GM12878 (cell line): Measurements from ENCODE around the gene PITPNB. TPM values are rescaled to one million over a fixed set of nuclear protein-coding genes. Genes with fewer than 3 reads are reported as not detected.

ENCODE experiments used
- ATAC-seq: fragments of 200-7000 bp; cut with Tn5 transposase; 3 replicates; pipeline ENCODE4 v1.9.1; 2020; ENCODE audit warnings: mild to moderate bottlenecking, moderate library complexity
- BruUV-seq: library from RNA; stranded (reverse); fragments of 400-500 nt; replicated peaks from 2 replicates; lab custom pipeline; 2021; lab: Mats Ljungman, UMichigan
- CTCF ChIA-PET: fragments of 300-600 bp; sonication (Branson Sonifier 250); formaldehyde crosslinking; extraction: SDS; loops from one replicate; lab custom pipeline; 2021; ENCODE audit warnings: inconsistent platforms; lab: Yijun Ruan, JAX
- POLR2A ChIA-PET: fragments of 350-600 bp; formaldehyde crosslinking; extraction: SDS; loops from one replicate; lab custom pipeline; 2021; ENCODE audit warnings: inconsistent platforms; lab: Charles Lee
- RAD21 ChIA-PET: fragments of 300-600 bp; sonication (Branson Sonifier 250); formaldehyde crosslinking; loops from one replicate; lab custom pipeline; 2023; ENCODE audit warnings: antibody characterized with exemption; ENCODE audit not compliant: unreplicated experiment; lab: Charles Lee
- SMC1A ChIA-PET: fragments of 300-600 bp; sonication (Branson Sonifier 250); formaldehyde crosslinking; loops from one replicate; lab custom pipeline; 2023; ENCODE audit not compliant: unreplicated experiment, uncharacterized antibody; lab: Charles Lee
- DNase-seq: peaks from one replicate; pipeline ENCODE4 v3.0.0-alpha.2; 2011; ENCODE audit warnings: low read depth, low spot score
- FAIRE-seq: peaks from 3 replicates; lab custom pipeline; 2011; peaks lifted over from hg19 to GRCh38; lab: Jason Lieb, UNC
- H2AFZ ChIP-seq: 2 replicates; pipeline ENCODE4 v1.6.0; 2011; ENCODE audit warnings: low read depth, low read length, control low read depth; ENCODE audit not compliant: control insufficient read depth
- H3K27ac ChIP-seq: 2 replicates; pipeline ENCODE4 v1.5.1; 2011; ENCODE audit warnings: control low read depth; ENCODE audit not compliant: control insufficient read depth, insufficient read depth
- H3K27me3 ChIP-seq, 2 experiments: replicated peaks in 1 of 2; 2 replicates each; pipeline versions ENCODE4 v1.6.0 to v1.6.1; 2011; ENCODE audit warnings: low read length in 1 of 2; ENCODE audit not compliant: control insufficient read depth in 2 of 2, insufficient read depth in 2 of 2
- H3K36me3 ChIP-seq, 2 experiments: 2 replicates each; pipeline ENCODE4 v1.5.1; 2011; ENCODE audit warnings: low read length in 1 of 2; ENCODE audit not compliant: control insufficient read depth in 2 of 2, insufficient read depth in 2 of 2
- H3K4me1 ChIP-seq: 2 replicates; pipeline ENCODE4 v1.6.1; 2011; ENCODE audit warnings: mild to moderate bottlenecking, low read length, moderate library complexity, mixed read lengths; ENCODE audit not compliant: control insufficient read depth, insufficient read depth
- H3K4me2 ChIP-seq: 2 replicates; pipeline ENCODE4 v1.6.0; 2011; ENCODE audit warnings: control low read depth; ENCODE audit not compliant: control insufficient read depth, insufficient read depth
- H3K4me3 ChIP-seq: fragments of 200-600 bp; sonication (generic); 2 replicates; pipeline ENCODE4 v1.5.1; 2016
- H3K79me2 ChIP-seq: 2 replicates; pipeline ENCODE4 v1.6.0; 2011; ENCODE audit warnings: low read length; ENCODE audit not compliant: control insufficient read depth, insufficient read depth
- H3K9ac ChIP-seq: 2 replicates; pipeline ENCODE4 v1.8.0; 2011; ENCODE audit warnings: low read length, control low read depth, mixed read lengths; ENCODE audit not compliant: control insufficient read depth, insufficient read depth
- H3K9me3 ChIP-seq: replicated peaks from 3 replicates; pipeline ENCODE4 v1.5.1; 2011; ENCODE audit warnings: mild to moderate bottlenecking, low read length; ENCODE audit not compliant: control insufficient read depth, insufficient read depth
- H4K20me1 ChIP-seq: 2 replicates; pipeline ENCODE4 v1.6.0; 2011; ENCODE audit not compliant: control insufficient read depth, insufficient read depth
- CBFB ChIP-seq: IDR thresholded peaks from 2 replicates; pipeline ENCODE4 v1.6.1; 2016; ENCODE audit warnings: antibody characterized with exemption, low read depth
- DPF2 ChIP-seq: fragments of 450-650 bp; IDR thresholded peaks from 2 replicates; pipeline ENCODE4 v1.6.1; 2017; ENCODE audit warnings: mild to moderate bottlenecking
- ELK1 ChIP-seq: IDR thresholded peaks from 2 replicates; pipeline ENCODE4 v1.6.1; 2012; ENCODE audit warnings: low read depth, low read length, improper control_type of control experiment
- EP300 ChIP-seq, 2 experiments: fragments of 150-350 bp in 1 of 2; IDR thresholded peaks; 2 replicates each; pipeline ENCODE4 v1.6.1; 2011 to 2012; ENCODE audit warnings: low read depth in 2 of 2, low read length in 2 of 2, borderline replicate concordance in 1 of 2, improper control_type of control experiment in 1 of 2, inconsistent platforms in 1 of 2; ENCODE audit not compliant: control insufficient read depth in 1 of 2
- FOS ChIP-seq: IDR thresholded peaks from 3 replicates; pipeline ENCODE4 v1.6.1; 2011; ENCODE audit warnings: borderline replicate concordance; ENCODE audit not compliant: insufficient read length; ENCODE audit errors: extremely low read depth
- HDAC6 ChIP-seq: fragments of 200-600 bp; sonication (generic); IDR thresholded peaks from one replicate; pipeline ENCODE4 v1.8.0; 2017; ENCODE audit warnings: antibody characterized with exemption; ENCODE audit not compliant: unreplicated experiment
- JUNB ChIP-seq: IDR thresholded peaks from 2 replicates; pipeline ENCODE4 v1.6.1; 2016; ENCODE audit warnings: antibody characterized with exemption, mild to moderate bottlenecking
- KAT2A ChIP-seq: conservative IDR thresholded peaks from 2 replicates; pipeline ENCODE4 v1.6.1; 2011; ENCODE audit warnings: low read depth, low read length; ENCODE audit not compliant: control insufficient read depth
- MTA3 ChIP-seq: IDR thresholded peaks from 2 replicates; pipeline ENCODE4 v1.6.1; 2012; ENCODE audit warnings: low read length, inconsistent platforms, borderline replicate concordance
- MXI1 ChIP-seq: fragments of 150-350 bp; IDR thresholded peaks from 2 replicates; pipeline ENCODE4 v1.6.1; 2011; ENCODE audit warnings: low read depth, mild to moderate bottlenecking, inconsistent platforms, low read length, improper control_type of control experiment
- NFXL1 ChIP-seq: fragments of 450-650 bp; IDR thresholded peaks from 2 replicates; pipeline ENCODE4 v1.6.1; 2017; ENCODE audit warnings: antibody characterized with exemption, mild to moderate bottlenecking, borderline replicate concordance
- PAX5 ChIP-seq: IDR thresholded peaks from 2 replicates; pipeline ENCODE4 v1.6.1; 2011; ENCODE audit warnings: low read depth, low read length, borderline replicate concordance
- RCOR1 ChIP-seq: conservative IDR thresholded peaks from 2 replicates; pipeline ENCODE4 v1.6.1; 2012; ENCODE audit warnings: low read depth, low read length, improper control_type of control experiment
- RUNX3 ChIP-seq: IDR thresholded peaks from 2 replicates; pipeline ENCODE4 v1.6.1; 2012; ENCODE audit warnings: low read length, inconsistent platforms
- ZNF217 ChIP-seq: fragments of 450-650 bp; IDR thresholded peaks from 2 replicates; pipeline ENCODE4 v1.6.1; 2017; ENCODE audit warnings: antibody characterized with exemption, mild to moderate bottlenecking
- WGBS: methylation state at CpG from one replicate; pipeline ENCODE4 v1.1.6; 2016; ENCODE audit warnings: low lambda C conversion rate; ENCODE audit not compliant: insufficient replicate concordance, insufficient coverage; ENCODE audit errors: missing lambda C conversion rate; 5-methylcytosine and 5-hydroxymethylcytosine counted together
- in situ Hi-C: fragments of 300-500 bp; cut with MboI; formaldehyde crosslinking; loops from 9 replicates; pipeline ENCODE4 v1.14.3; 2018; ENCODE audit warnings: mixed read lengths
- intact Hi-C: fragments of 100-400 bp; cut with micrococcal nuclease; formaldehyde crosslinking; loops from one replicate; pipeline ENCODE4 v1.14.2; 2022; ENCODE audit not compliant: unreplicated experiment
- polyA plus RNA-seq, 11 experiments: library from polyadenylated mRNA; depleted of rRNA in 4 of 11; unstranded in 6 of 11; stranded (reverse) in 5 of 11; fragments of >200 nt; fragmentation: Nextera tagmentation in 4 of 11; fragmentation: Illumina TruSeq in 1 of 11; extraction: Ambion mirVana in 4 of 11; extraction: Trizol in 1 of 11; gene quantifications; 1 replicate in 1 of 11; 2 replicates in 10 of 11; pipeline versions ENCODE4 v1.2.1 to v1.2.3, GENCODE V29; 2011 to 2016; ENCODE audit warnings: inconsistent platforms in 2 of 11, missing spikeins in 2 of 11, low read depth in 1 of 11
- total RNA-seq, 4 experiments: library from RNA; depleted of rRNA in 3 of 4; stranded (reverse); fragments of >200 nt in 3 of 4; fragmentation: Illumina TruSeq in 1 of 4; extraction: Trizol in 1 of 4; gene quantifications; 2 replicates each; pipeline versions ENCODE4 v1.2.1 to v1.2.3, GENCODE V29; 2013 to 2021
- TF ChIP-seq, protein P1 (sequence below), 3 experiments: IDR thresholded peaks in 2 of 3; conservative IDR thresholded peaks in 1 of 3; 2 replicates each; pipeline ENCODE4 v1.5.1; 2011; ENCODE audit warnings: low read depth in 3 of 3, low read length in 3 of 3, mild to moderate bottlenecking in 3 of 3, control low read depth in 2 of 3, moderate library complexity in 2 of 3, inconsistent platforms in 1 of 3, mixed read lengths in 1 of 3; ENCODE audit not compliant: control insufficient read depth in 2 of 3, insufficient read depth in 1 of 3; ENCODE audit errors: extremely low read depth in 1 of 3
- TF ChIP-seq, protein P2 (sequence below): fragments of 450-650 bp; IDR thresholded peaks from 2 replicates; pipeline ENCODE4 v1.6.1; 2014; ENCODE audit warnings: mild to moderate bottlenecking
- TF ChIP-seq, protein P3 (sequence below): IDR thresholded peaks from 2 replicates; pipeline ENCODE4 v1.6.1; 2012; ENCODE audit warnings: low read depth, low read length, improper control_type of control experiment

The PITPNB gene
- total and polyA plus RNA-seq, 10 of the 15 experiments (the other 5 are each of a cell fraction or from before 2014, with no cell fraction given) = 19.7 to 116 (median 64.9) TPM

DNA sequence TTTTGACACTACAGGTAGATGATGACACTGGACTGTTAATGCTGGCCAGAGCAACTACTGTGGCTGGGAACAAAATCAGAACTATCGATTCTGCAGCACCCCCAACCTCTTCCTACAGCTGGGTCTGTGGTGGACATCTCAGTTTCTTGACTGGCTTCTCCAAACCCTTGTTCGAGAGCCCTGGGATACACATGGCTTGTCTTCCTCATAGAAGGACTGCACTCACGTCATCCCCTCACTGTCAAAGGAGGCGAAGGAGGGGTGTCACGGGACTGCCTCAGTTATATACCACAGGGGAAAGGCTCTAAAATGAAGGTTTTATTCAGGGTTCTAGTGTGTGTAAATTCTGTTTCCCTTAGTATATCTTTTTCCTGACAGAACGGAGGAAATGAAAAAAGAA, 44.9 kb downstream of the PITPNB start (continued):
- TF ChIP-seq, protein P1, sequence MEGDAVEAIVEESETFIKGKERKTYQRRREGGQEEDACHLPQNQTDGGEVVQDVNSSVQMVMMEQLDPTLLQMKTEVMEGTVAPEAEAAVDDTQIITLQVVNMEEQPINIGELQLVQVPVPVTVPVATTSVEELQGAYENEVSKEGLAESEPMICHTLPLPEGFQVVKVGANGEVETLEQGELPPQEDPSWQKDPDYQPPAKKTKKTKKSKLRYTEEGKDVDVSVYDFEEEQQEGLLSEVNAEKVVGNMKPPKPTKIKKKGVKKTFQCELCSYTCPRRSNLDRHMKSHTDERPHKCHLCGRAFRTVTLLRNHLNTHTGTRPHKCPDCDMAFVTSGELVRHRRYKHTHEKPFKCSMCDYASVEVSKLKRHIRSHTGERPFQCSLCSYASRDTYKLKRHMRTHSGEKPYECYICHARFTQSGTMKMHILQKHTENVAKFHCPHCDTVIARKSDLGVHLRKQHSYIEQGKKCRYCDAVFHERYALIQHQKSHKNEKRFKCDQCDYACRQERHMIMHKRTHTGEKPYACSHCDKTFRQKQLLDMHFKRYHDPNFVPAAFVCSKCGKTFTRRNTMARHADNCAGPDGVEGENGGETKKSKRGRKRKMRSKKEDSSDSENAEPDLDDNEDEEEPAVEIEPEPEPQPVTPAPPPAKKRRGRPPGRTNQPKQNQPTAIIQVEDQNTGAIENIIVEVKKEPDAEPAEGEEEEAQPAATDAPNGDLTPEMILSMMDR (IDR thresholded peaks at IDR 0.05 in 2 of 3, conservative IDR thresholded peaks at IDR 0.05 in 1 of 3; ENCODE audit: control insufficient read depth in 2 of 3, extremely low read depth in 1 of 3, insufficient read depth in 1 of 3, low read depth in 3 of 3, low read length in 3 of 3) = no peak
- no peak for TF ChIP-seq PAX5
- TF ChIP-seq RUNX3 = no peak
- TF ChIP-seq DPF2 = no peak
- no peak for TF ChIP-seq JUNB
- TF ChIP-seq, all 136 proteins: peak for 0

DNA sequence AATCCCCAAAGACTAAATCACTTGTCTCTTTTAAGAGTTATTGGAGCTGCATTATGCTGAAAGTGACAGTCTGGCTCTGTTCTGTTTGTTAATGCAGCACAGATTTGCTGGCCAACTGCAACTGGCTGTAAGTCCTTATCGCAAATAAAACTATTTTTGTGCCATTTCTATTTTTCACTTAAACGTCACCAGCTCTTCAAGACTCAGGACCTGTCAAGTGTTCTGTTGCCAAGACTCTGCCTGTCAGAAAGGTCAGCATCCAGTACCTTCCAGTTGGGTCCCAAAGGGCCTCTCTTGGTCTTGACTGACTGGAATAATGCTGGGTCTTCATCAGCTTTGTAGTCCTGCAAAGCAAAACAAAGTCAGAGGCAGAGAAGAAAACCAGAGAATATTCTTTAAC, 45.6 kb downstream of the PITPNB start:
- in situ Hi-C loops (no loop called here), intact Hi-C loops (no loop called here)
- DNase-seq = no peak
- Histone ChIP-seq H3K4me2 (no peak overlapping the region), H3K27me3 (no peaks in the 10 kb centered on the region), H3K4me3 (no peak overlapping the region), H3K9me3 (no peaks in the 10 kb centered on the region), H4K20me1 (no peaks in the 10 kb centered on the region), H3K36me3 (peaks cover 6 to 33% of the 10 kb centered on the region in 2 experiments), H2AFZ (no peak overlapping the region), H3K4me1 (peaks cover 33% of the 10 kb centered on the region), H3K27ac (peak overlapping the region; percentile 10; the same call in 1 of the 2 replicates), H3K79me2 (peaks cover 10% of the 10 kb centered on the region), H3K9ac (no peak overlapping the region)
- no peak for ATAC-seq
- ChIA-PET POLR2A (no interaction called here), CTCF (interaction anchor here (0.7 to 2.9 kb wide), 4 partner anchors 11 to 1195 kb away, joined by 3 to 9 read pairs (median 4); no protein-coding TSS in a partner anchor), SMC1A (interaction anchor here (0.8 to 1.1 kb wide), 2 partner anchors 10 to 11 kb away, joined by 4 to 5 read pairs; no protein-coding TSS in a partner anchor), RAD21 (no interaction called here)
- no TSS peak for BruUV-seq
- 86% methylated on average over 2 of the region's 2 CpGs for WGBS
- FAIRE-seq = no peak
- TF ChIP-seq EP300 (IDR thresholded peaks at IDR 0.05; ENCODE audit: borderline replicate concordance in 1 of 2, control insufficient read depth in 1 of 2, low read depth in 2 of 2, low read length in 2 of 2) (no peak), KAT2A (no peak), CBFB (no peak), MTA3 (no peak), HDAC6 (no peak), ZNF217 (no peak), FOS (no peak), RCOR1 (no peak), ELK1 (no peak), NFXL1 (no peak), MXI1 (no peak)
- TF ChIP-seq, protein P2, sequence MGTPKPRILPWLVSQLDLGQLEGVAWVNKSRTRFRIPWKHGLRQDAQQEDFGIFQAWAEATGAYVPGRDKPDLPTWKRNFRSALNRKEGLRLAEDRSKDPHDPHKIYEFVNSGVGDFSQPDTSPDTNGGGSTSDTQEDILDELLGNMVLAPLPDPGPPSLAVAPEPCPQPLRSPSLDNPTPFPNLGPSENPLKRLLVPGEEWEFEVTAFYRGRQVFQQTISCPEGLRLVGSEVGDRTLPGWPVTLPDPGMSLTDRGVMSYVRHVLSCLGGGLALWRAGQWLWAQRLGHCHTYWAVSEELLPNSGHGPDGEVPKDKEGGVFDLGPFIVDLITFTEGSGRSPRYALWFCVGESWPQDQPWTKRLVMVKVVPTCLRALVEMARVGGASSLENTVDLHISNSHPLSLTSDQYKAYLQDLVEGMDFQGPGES = no peak
- TF ChIP-seq, protein P3, sequence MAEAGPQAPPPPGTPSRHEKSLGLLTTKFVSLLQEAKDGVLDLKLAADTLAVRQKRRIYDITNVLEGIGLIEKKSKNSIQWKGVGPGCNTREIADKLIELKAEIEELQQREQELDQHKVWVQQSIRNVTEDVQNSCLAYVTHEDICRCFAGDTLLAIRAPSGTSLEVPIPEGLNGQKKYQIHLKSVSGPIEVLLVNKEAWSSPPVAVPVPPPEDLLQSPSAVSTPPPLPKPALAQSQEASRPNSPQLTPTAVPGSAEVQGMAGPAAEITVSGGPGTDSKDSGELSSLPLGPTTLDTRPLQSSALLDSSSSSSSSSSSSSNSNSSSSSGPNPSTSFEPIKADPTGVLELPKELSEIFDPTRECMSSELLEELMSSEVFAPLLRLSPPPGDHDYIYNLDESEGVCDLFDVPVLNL = no peak
